Measurements from ENCODE around the gene TMC3.
"Not testable (repeated sequence)": the region's sequence is repeated elsewhere in the genome, so short reads cannot be mapped to it uniquely, and the experiment has no call there.

TMC3 gene

GRCh38 chr15:81373775-81374395 lies at the start of gene TMC3:
Gene TMC3, minus strand, starts transcription at chr15:81374213. Its CDS starts 136 bp downstream, at chr15:81374077.
- DNase-seq (ENCODE audit: low spot score): no peak

DNA sequence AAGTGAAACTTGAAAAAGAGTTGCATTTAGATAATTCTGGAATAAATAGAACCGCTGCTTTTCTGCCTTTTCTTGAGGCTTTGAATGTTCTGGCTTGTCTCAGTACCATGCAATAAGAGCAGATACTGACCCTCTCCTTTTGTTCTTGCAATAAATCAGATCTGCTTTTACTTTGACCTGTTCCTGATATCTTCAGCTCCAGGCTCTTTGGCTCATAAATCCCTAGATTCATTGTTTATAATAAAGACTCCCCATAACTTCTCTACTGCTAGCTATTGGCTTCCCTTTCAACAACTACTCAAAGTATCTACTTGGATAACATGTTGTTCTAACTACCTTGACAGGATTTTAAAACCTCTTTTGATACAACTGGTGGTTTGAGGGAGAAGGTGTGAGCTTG lies 47.4 kb upstream of the TMC3 start:
- DNase-seq (ENCODE audit: low spot score): no peak

DNA sequence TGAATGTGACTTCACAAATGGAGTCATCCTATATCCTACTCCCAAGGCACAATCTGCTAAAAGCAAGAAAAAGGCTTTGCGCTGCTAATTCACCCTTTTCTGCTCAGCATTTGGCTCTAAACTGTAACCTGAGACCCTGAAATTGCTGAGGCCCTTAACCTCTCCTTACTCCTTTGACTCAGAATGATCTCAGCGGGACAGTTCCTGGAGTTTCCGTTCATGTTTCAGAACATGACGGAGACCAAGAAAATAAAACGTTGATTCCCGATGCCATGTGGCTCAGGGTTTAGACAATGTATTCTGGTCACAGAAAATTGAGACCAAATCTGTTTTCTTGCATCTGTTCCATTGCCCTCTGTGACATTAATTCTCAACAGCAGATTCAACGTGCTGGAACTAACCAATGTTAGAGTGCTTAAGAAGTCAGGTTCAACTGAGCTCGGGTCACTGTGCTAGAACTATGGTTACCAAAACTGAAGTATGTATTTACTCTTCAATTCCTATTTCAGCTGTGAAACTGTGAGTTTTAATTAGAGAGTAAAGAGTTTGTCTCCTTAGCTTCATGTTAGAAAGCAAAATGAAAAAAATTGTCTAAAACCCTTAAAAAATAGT lies 45.4 kb upstream of the TMC3 start:
- no peak for DNase-seq (ENCODE audit: low spot score)

GRCh38 chr15:81418891-81419290 lies 44.9 kb upstream of the TMC3 start:
- no peak for DNase-seq (ENCODE audit: low spot score)

DNA sequence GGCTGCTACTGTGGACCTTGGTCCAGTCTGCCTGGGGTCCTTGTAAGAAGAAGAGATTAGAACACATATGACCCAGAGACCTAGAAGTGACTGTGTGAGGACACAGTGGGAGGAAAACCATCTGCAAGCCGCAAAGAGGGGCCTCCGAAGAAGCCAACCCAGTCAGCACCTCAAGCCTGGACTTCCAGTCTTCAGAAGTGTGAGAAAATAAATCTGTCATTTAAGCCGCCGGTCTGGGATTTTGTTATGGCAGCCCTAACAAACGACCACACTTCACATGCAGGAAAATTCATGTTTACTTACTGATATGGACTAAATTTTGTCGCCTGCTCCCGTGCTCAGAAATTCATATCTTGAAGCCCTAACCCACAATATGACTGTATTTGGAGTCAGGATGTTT lies 44.4 kb upstream of the TMC3 start:
- DNase-seq (ENCODE audit: low spot score): no peak

- DNase-seq (ENCODE audit: low spot score): not testable (repeated sequence)
These were observed 40.4 kb upstream of the TMC3 start for GRCh38 chr15:81414274-81414968.

- no peak for DNase-seq (ENCODE audit: low spot score)
These were observed 39.8 kb upstream of the TMC3 start for GRCh38 chr15:81413851-81414250.

GRCh38 chr15:81411969-81412633 lies 38.1 kb upstream of the TMC3 start:
- DNase-seq (ENCODE audit: low spot score): no peak

DNA sequence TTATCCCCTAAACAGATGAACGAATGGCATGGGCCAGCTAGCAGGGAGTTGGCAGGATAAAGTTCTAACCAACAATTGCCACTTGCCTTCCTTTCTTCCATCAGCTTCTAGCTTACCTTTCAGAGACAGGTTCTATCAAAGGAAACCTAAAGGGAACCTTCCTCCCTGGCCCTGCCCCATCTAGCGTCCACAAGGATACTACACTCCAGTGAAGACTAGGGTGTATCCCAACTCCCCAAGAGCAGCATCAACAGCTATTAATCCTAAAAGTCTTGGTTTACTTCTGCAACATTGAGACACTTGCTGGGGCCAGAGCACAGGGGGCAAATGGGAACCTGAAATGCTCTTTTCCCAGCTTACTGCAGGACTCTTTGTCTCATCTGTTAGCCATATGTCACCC lies 37.0 kb upstream of the TMC3 start:
- no peak for DNase-seq (ENCODE audit: low spot score)

DNA sequence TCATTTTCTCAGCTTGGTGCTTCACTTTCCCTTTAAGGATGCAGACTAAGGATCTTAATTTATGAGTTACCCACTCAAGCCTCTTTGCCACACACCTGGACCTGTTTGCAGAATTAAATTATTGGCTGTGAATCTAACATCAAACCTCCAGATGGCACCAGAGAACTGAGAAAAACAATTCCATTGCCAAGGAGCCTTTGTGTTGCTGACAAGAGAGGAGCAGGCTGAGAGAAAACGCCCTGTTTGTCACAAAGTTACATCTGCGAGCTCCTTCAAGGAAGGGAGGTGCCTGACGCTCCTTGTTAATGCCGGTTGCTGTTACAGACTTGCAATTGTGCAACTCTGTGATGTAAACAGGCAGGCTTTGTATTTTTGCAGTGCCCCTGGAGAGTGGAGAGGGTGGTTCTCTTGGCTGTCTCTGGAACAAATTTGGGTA lies 36.3 kb upstream of the TMC3 start:
- peak; percentile 43 for DNase-seq (ENCODE audit: low spot score)

GRCh38 chr15:81407718-81408117 lies 33.7 kb upstream of the TMC3 start:
- DNase-seq (ENCODE audit: low spot score): no peak

DNA sequence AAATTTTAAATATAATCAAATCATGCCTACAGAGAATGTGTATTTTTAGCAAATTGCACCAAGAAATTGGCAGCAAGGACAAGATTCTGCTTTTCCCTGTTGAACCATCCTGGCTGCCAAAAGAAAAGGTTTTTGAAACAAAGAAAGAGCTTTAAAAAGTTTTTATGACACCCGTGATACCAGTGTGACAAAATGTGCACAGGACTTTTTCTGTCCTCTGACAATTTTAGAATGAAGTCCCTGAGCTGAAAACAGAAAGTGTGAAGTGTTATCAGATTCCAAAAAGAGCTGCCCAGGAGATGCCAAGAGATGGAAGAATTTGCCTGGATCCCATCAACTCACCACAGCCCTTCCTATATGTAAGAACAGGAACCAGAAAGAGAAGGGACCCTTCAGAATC lies 33.2 kb upstream of the TMC3 start:
- DNase-seq (ENCODE audit: low spot score): no peak

DNA sequence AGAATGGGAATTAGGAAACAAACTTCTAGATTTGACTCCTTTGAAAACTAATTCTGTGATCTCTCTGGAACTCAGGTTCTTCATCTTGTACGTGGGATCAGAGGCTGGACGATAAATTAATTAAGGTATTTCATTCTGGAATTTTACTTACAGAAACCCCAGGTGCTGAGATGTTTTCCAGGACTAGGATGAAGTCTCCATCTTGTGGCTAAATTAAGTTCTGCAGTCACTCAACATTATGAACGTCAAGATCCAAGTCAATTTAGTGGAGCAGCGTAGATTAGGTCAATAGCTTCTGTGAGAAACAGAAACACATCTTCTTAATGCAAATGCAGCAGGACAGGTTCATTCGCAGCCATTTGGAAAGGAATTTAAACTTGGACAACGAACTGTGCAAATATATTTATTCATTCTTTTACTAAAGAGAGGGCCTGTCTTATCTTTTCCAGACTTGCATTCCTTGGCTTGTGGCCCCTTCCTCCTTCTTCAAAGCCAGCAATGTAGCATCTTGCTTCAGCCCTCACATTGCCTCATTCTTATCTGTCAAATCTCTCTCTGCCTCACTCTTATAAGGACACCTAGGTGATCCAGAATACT lies 26.7 kb upstream of the TMC3 start:
- peak; percentile 34 for DNase-seq (ENCODE audit: low spot score)

GRCh38 chr15:81398910-81399551 lies 25.0 kb upstream of the TMC3 start:
- no peak for DNase-seq (ENCODE audit: low spot score)

- DNase-seq (ENCODE audit: low spot score): no peak
These were observed 24.4 kb upstream of the TMC3 start for GRCh38 chr15:81398456-81398855.

- no peak for DNase-seq (ENCODE audit: low spot score)
These were observed 20.6 kb upstream of the TMC3 start for GRCh38 chr15:81394603-81395002.

GRCh38 chr15:81391657-81392056 lies 17.6 kb upstream of the TMC3 start:
- DNase-seq (ENCODE audit: low spot score): no peak

DNA sequence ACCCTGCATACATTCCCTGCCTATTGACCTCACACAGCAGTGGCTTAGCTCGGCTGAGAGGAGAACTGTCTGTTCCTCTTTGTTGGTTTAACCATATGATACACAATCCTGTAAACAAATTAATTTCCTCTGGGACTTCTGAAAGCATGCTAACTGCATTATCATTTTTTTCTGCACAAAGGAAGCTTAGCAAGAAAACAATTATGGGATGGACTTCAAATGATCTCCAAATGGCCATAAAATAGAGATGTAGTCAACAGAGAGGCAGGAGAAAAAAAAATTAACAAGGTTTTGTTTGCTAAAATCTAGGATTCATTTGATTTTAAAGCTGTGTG lies 14.4 kb upstream of the TMC3 start:
- DNase-seq (ENCODE audit: low spot score): no peak

GRCh38 chr15:81387621-81388435 lies 13.8 kb upstream of the TMC3 start:
- DNase-seq (ENCODE audit: low spot score): no peak

- DNase-seq (ENCODE audit: low spot score): no peak
These were observed 12.9 kb upstream of the TMC3 start for GRCh38 chr15:81386947-81387346.

DNA sequence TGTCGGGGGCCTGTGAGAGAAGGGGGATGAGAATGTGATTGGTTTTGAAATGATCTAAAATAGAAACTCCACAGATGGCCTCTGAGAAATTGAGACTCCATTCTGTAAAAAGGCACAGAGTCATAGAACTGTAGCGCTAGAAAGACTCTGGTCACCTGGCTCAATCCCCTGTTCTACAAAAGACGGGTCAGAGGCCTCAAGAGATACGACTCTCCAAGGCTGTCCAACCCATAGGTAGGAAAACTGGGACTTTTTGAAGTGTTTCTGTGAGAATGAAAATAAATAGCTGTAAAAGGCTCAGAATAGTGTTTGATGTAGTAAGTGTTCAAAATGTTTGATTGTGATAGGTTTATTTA lies 11.7 kb upstream of the TMC3 start:
- DNase-seq (ENCODE audit: low spot score): no peak
